ENCODE results near the gene KCNK10. TPM values are rescaled to one million over a fixed set of nuclear protein-coding genes. Genes with fewer than 3 reads are reported as not detected.

The KCNK10 gene
- total and polyA plus RNA-seq, 10 of the 15 experiments (the other 5 are each of a cell fraction or from before 2014, with no cell fraction given) = 0.01 to 0.06 (median 0.02) TPM; not detected in 7

DNA sequence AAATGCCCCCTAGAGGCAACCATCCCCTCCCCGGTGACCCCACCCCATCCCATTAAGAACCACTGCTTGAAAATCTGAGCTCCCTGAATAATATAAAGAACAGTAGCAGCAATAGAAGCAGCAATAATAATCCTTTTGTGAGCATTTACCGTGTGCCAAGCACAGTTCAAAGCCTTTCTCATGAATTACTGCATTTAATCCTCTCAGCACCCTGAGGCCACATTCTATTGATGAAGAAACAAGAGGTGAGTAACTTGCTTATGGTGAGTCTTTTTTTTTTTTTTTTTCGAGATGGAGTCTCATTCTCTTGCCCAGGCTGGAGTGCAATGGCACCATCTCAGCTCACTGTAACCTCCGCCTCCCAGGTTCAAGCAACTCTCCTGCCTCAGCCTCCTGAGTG is 65.0 kb downstream of the KCNK10 start:
- Histone ChIP-seq H3K4me2 (ENCODE audit: control insufficient read depth, insufficient read depth) (no peak overlapping the region), H3K4me1 (ENCODE audit: control insufficient read depth, insufficient read depth, low read length) (no peaks in the 10 kb centered on the region), H3K4me3 (no peak overlapping the region), H3K27me3 (replicated peaks in 1 of 2; ENCODE audit: control insufficient read depth in 2 of 2, insufficient read depth in 2 of 2, low read length in 1 of 2) (no peaks in the 10 kb centered on the region), H2AFZ (ENCODE audit: control insufficient read depth, low read depth, low read length) (no peak overlapping the region), H3K9me3 (replicated peaks; ENCODE audit: control insufficient read depth, insufficient read depth, low read length) (no peaks in the 10 kb centered on the region), H3K36me3 (ENCODE audit: control insufficient read depth in 2 of 2, insufficient read depth in 2 of 2, low read length in 1 of 2) (no peaks in the 10 kb centered on the region), H3K79me2 (ENCODE audit: control insufficient read depth, insufficient read depth, low read length) (no peaks in the 10 kb centered on the region), H4K20me1 (ENCODE audit: control insufficient read depth, insufficient read depth) (no peaks in the 10 kb centered on the region), H3K27ac (ENCODE audit: control insufficient read depth, insufficient read depth) (no peak overlapping the region), H3K9ac (ENCODE audit: control insufficient read depth, insufficient read depth, low read length) (no peak overlapping the region)
- ATAC-seq = no peak
- POLR2A ChIA-PET = interaction anchor here (0.6 kb wide), 1 partner anchor 307 kb away, joined by 5 read pairs; no protein-coding TSS in a partner anchor
- 37% methylated on average over 3 of the region's 4 CpGs for WGBS (ENCODE audit: insufficient coverage, insufficient replicate concordance, low lambda C conversion rate, missing lambda C conversion rate)
- no peak for DNase-seq (ENCODE audit: low read depth, low spot score)
- intact Hi-C loops (cut with micrococcal nuclease; ENCODE audit: unreplicated experiment) = no loop called here
- CTCF ChIA-PET = no interaction called here
- RAD21 ChIA-PET (ENCODE audit: unreplicated experiment) = no interaction called here
- in situ Hi-C loops (cut with MboI) = no loop called here
- no TSS peak for BruUV-seq (replicated peaks)
- FAIRE-seq = no peak
- SMC1A ChIA-PET (ENCODE audit: uncharacterized antibody, unreplicated experiment) = interaction anchor here (0.6 kb wide), 1 partner anchor 36 kb away, joined by 3 read pairs; no protein-coding TSS in a partner anchor
- TF ChIP-seq IKZF2 (IDR thresholded peaks at IDR 0.05) (no peak), GATAD2B (conservative IDR thresholded peaks at IDR 0.05; ENCODE audit: low read depth) (no peak), RCOR1 (conservative IDR thresholded peaks at IDR 0.05; ENCODE audit: low read depth, low read length) (no peak), ZNF274 (IDR thresholded peaks at IDR 0.05; ENCODE audit: insufficient read depth, insufficient read length) (no peak)
- TF ChIP-seq, protein P1, sequence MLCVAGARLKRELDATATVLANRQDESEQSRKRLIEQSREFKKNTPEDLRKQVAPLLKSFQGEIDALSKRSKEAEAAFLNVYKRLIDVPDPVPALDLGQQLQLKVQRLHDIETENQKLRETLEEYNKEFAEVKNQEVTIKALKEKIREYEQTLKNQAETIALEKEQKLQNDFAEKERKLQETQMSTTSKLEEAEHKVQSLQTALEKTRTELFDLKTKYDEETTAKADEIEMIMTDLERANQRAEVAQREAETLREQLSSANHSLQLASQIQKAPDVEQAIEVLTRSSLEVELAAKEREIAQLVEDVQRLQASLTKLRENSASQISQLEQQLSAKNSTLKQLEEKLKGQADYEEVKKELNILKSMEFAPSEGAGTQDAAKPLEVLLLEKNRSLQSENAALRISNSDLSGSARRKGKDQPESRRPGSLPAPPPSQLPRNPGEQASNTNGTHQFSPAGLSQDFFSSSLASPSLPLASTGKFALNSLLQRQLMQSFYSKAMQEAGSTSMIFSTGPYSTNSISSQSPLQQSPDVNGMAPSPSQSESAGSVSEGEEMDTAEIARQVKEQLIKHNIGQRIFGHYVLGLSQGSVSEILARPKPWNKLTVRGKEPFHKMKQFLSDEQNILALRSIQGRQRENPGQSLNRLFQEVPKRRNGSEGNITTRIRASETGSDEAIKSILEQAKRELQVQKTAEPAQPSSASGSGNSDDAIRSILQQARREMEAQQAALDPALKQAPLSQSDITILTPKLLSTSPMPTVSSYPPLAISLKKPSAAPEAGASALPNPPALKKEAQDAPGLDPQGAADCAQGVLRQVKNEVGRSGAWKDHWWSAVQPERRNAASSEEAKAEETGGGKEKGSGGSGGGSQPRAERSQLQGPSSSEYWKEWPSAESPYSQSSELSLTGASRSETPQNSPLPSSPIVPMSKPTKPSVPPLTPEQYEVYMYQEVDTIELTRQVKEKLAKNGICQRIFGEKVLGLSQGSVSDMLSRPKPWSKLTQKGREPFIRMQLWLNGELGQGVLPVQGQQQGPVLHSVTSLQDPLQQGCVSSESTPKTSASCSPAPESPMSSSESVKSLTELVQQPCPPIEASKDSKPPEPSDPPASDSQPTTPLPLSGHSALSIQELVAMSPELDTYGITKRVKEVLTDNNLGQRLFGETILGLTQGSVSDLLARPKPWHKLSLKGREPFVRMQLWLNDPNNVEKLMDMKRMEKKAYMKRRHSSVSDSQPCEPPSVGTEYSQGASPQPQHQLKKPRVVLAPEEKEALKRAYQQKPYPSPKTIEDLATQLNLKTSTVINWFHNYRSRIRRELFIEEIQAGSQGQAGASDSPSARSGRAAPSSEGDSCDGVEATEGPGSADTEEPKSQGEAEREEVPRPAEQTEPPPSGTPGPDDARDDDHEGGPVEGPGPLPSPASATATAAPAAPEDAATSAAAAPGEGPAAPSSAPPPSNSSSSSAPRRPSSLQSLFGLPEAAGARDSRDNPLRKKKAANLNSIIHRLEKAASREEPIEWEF (IDR thresholded peaks at IDR 0.05; ENCODE audit: insufficient replicate concordance, low read depth, low read length) = no peak
- TF ChIP-seq, protein P2, sequence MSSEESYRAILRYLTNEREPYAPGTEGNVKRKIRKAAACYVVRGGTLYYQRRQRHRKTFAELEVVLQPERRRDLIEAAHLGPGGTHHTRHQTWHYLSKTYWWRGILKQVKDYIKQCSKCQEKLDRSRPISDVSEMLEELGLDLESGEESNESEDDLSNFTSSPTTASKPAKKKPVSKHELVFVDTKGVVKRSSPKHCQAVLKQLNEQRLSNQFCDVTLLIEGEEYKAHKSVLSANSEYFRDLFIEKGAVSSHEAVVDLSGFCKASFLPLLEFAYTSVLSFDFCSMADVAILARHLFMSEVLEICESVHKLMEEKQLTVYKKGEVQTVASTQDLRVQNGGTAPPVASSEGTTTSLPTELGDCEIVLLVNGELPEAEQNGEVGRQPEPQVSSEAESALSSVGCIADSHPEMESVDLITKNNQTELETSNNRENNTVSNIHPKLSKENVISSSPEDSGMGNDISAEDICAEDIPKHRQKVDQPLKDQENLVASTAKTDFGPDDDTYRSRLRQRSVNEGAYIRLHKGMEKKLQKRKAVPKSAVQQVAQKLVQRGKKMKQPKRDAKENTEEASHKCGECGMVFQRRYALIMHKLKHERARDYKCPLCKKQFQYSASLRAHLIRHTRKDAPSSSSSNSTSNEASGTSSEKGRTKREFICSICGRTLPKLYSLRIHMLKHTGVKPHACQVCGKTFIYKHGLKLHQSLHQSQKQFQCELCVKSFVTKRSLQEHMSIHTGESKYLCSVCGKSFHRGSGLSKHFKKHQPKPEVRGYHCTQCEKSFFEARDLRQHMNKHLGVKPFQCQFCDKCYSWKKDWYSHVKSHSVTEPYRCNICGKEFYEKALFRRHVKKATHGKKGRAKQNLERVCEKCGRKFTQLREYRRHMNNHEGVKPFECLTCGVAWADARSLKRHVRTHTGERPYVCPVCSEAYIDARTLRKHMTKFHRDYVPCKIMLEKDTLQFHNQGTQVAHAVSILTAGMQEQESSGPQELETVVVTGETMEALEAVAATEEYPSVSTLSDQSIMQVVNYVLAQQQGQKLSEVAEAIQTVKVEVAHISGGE (CRISPR knock-in tag; IDR thresholded peaks at IDR 0.05) = no peak
